ENCODE data around the gene AIF1L. TPM values are rescaled to one million over a fixed set of nuclear protein-coding genes. Genes with fewer than 3 reads are reported as not detected.

Gene AIF1L
- polyA plus RNA-seq, 1 donor (not counting 4 experiments of a cell fraction or from before 2014, with no cell fraction given) = 1.5 TPM

GRCh38 chr9:131169563-131170240 lies 73.4 kb downstream of the AIF1L start:
- Histone ChIP-seq H3K4me3 (ENCODE audit: control insufficient read depth in 2 of 3, extremely low read depth in 1 of 3, insufficient read depth in 2 of 3, low read depth in 1 of 3, low read length in 3 of 3) (no peak overlapping the region), H4K20me1 (ENCODE audit: control insufficient read depth, extremely low read depth, insufficient read depth, low read length) (no peaks in the 10 kb centered on the region), H3K27ac (ENCODE audit: control insufficient read depth, insufficient read depth, low read length) (no peak overlapping the region), H3K4me2 (ENCODE audit: control insufficient read depth, extremely low read depth, insufficient read depth, low read depth, low read length) (no peak overlapping the region), H3K9ac (ENCODE audit: control insufficient read depth, extremely low read depth, insufficient read depth, low read length) (no peak overlapping the region), H3K9me3 (ENCODE audit: control insufficient read depth, low read depth, low read length) (no peaks in the 10 kb centered on the region), H3K9me1 (ENCODE audit: control insufficient read depth, extremely low read depth, insufficient read depth, low read length) (no peaks in the 10 kb centered on the region), H3K79me2 (ENCODE audit: control insufficient read depth, insufficient read depth, low read length) (peaks cover 6% of the 10 kb centered on the region), H3K27me3 (ENCODE audit: control insufficient read depth, extremely low read depth, insufficient read depth, low read length) (no peaks in the 10 kb centered on the region), H3K4me1 (ENCODE audit: control insufficient read depth, extremely low read depth, insufficient read depth, low read length) (no peaks in the 10 kb centered on the region), H3K36me3 (ENCODE audit: control insufficient read depth in 2 of 2, extremely low read depth in 1 of 2, insufficient read depth in 2 of 2, low read length in 2 of 2) (peaks cover 6 to 8% of the 10 kb centered on the region in 2 experiments), H2AFZ (ENCODE audit: control insufficient read depth, low read length) (no peak overlapping the region)
- FAIRE-seq (no peak), DNase-seq (ENCODE audit: low read depth, low spot score) (no peak)
- TF ChIP-seq EZH2 (IDR thresholded peaks at IDR 0.05; ENCODE audit: low read length) (no peak), CTCF (optimal IDR thresholded peaks at IDR 0.05 in 1 of 3, IDR thresholded peaks at IDR 0.05 in 1 of 3, conservative IDR thresholded peaks at IDR 0.05 in 1 of 3; ENCODE audit: extremely low read depth in 1 of 3, insufficient read depth in 2 of 3, low read length in 3 of 3) (no peak)
- dilution Hi-C loops (cut with MboI; ENCODE audit: extremely low pct_ligation_motif_present, low sequenced_read_pairs) = no loop called here

Small RNA genes within 50 kb of the gene (small RNA-seq; reads per million reads assigned to genes)
- gene RNU6-881P (ENCODE audit: insufficient read length in 3 of 3, low read depth in 3 of 3, low replicate concordance in 1 of 3) = 0 reads per million in 3 experiments

Other genes starting within 250 kb of the AIF1L start
- not detected in 3 replicates for gene QRFP, start 199.7 kb upstream of the AIF1L start, polyA plus RNA-seq
- 0.79 to 1.3 TPM (median 0.94 TPM) in 3 replicates for gene FIBCD1, start 157.3 kb upstream of the AIF1L start, polyA plus RNA-seq
- gene LAMC3, start 87.4 kb upstream of the AIF1L start, polyA plus RNA-seq = not detected in 3 replicates
- 4.7 to 7.3 TPM (median 6.4 TPM) in 3 replicates for gene NUP214, start 29.1 kb downstream of the AIF1L start, polyA plus RNA-seq
- gene FAM78A, start 180.0 kb downstream of the AIF1L start, polyA plus RNA-seq = 0.25 to 1.1 TPM (median 0.33 TPM) in 3 replicates
- not detected in 3 replicates for gene PLPP7, start 193.2 kb downstream of the AIF1L start, polyA plus RNA-seq